OCI-LY1 (cell line): ENCODE results near the gene PARVG.

Experiments used
- H2AFZ ChIP-seq: fragments of 200-600 bp; sonication (generic), shearing (Covaris generic); 2 replicates; pipeline ENCODE4 v1.6.0; 2014; ENCODE audit warnings: antibody characterized with exemption, mild to moderate bottlenecking, low read length
- H3F3A ChIP-seq: fragments of 200-600 bp; sonication (generic), shearing (Covaris generic); 2 replicates; pipeline ENCODE4 v1.6.0; 2014; ENCODE audit warnings: mild to moderate bottlenecking, antibody characterized with exemption, low read length, moderate library complexity; ENCODE audit not compliant: insufficient read depth
- H3K27ac ChIP-seq: fragments of 200-600 bp; sonication (generic); 2 replicates; pipeline ENCODE4 v1.5.1; 2014; ENCODE audit warnings: low read length, mixed run types, mild to moderate bottlenecking, low read depth; ENCODE audit not compliant: poor library complexity, severe bottlenecking
- H3K27me3 ChIP-seq: fragments of 200-600 bp; sonication (generic); 2 replicates; pipeline ENCODE4 v1.6.0; 2014; ENCODE audit warnings: antibody characterized with exemption, mild to moderate bottlenecking, low read length, moderate library complexity; ENCODE audit not compliant: insufficient read depth
- H3K36me3 ChIP-seq: fragments of 200-600 bp; sonication (generic); 2 replicates; pipeline ENCODE4 v1.6.1; 2014; ENCODE audit warnings: mild to moderate bottlenecking, antibody characterized with exemption, low read length, moderate library complexity, mixed read lengths; ENCODE audit not compliant: insufficient read depth
- H3K4me1 ChIP-seq: fragments of 200-600 bp; sonication (generic); 2 replicates; pipeline ENCODE4 v1.5.1; 2014; ENCODE audit warnings: mild to moderate bottlenecking, low read length, moderate library complexity; ENCODE audit not compliant: insufficient read depth, severe bottlenecking
- H3K4me2 ChIP-seq: fragments of 200-600 bp; sonication (generic), shearing (Covaris generic); 2 replicates; pipeline ENCODE4 v1.6.1; 2014; ENCODE audit warnings: low read length
- H3K4me3 ChIP-seq: fragments of 200-600 bp; sonication (generic); 2 replicates; pipeline ENCODE4 v1.5.1; 2014; ENCODE audit warnings: low read length, low read depth, mild to moderate bottlenecking, mixed read lengths; ENCODE audit not compliant: poor library complexity, severe bottlenecking
- H3K79me2 ChIP-seq: fragments of 200-600 bp; shearing (Covaris generic); 2 replicates; pipeline ENCODE4 v1.6.1; 2016; ENCODE audit warnings: mixed run types, low read length, mixed read lengths; ENCODE audit not compliant: insufficient read depth
- H3K9ac ChIP-seq: fragments of 200-600 bp; sonication (generic), shearing (Covaris generic); 2 replicates; pipeline ENCODE4 v1.6.1; 2014; ENCODE audit warnings: mild to moderate bottlenecking, low read length, mixed read lengths
- H3K9me2 ChIP-seq: fragments of 200-600 bp; sonication (generic), shearing (Covaris generic); 2 replicates; pipeline ENCODE4 v1.6.1; 2014; ENCODE audit warnings: low read depth, mild to moderate bottlenecking, low read length, mixed read lengths
- H3K9me3 ChIP-seq: fragments of 200-600 bp; shearing (Covaris generic); 2 replicates; pipeline ENCODE4 v1.6.1; 2014; ENCODE audit warnings: low read length, mixed read lengths
- H4K20me1 ChIP-seq: fragments of 200-600 bp; sonication (generic), shearing (Covaris generic); 2 replicates; pipeline ENCODE4 v1.6.0; 2016; ENCODE audit warnings: mild to moderate bottlenecking, low read length; ENCODE audit not compliant: insufficient read depth
- EZH2 ChIP-seq: fragments of 200-600 bp; sonication (generic), shearing (Covaris generic); IDR thresholded peaks from 2 replicates; pipeline ENCODE4 v1.8.0; 2017; ENCODE audit warnings: borderline replicate concordance, mixed run types, mild to moderate bottlenecking, antibody characterized with exemption, low read length, moderate library complexity, mixed read lengths
- TF ChIP-seq, protein P1 (sequence below): fragments of 200-600 bp; sonication (generic), shearing (Covaris generic); IDR thresholded peaks from 2 replicates; pipeline ENCODE4 v1.5.1; 2017; ENCODE audit warnings: mild to moderate bottlenecking, antibody characterized with exemption, low read length, moderate library complexity, mixed read lengths

PARVG gene

DNA sequence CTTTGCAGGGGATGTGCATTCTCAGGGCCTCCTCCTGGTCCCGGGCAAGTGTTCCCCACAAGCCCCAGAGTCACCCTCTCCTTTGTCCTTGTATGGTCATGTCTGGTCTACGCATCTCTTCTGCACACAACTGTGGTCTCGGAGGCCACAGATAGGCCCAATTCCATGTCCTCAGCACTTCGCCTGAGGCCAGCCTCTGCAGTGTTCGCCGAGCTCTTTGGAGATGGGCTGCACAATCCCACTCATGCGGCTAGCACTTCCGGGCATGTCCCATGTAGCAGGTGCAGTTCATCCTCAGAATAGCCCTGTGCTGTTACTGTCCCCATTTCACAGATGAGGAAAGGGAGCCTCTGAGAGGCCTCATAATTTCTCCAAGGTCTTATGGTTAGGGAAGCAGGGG is 7.6 kb downstream of the PARVG start:
- H3K9me3 ChIP-seq, result no peaks in the 10 kb centered on the region
- H2AFZ ChIP-seq, result no peak overlapping the region
- H3K36me3 ChIP-seq, result no peaks in the 10 kb centered on the region
- H3K79me2 ChIP-seq, result no peaks in the 10 kb centered on the region
- no peaks in the 10 kb centered on the region for H3K4me1 ChIP-seq
- TF ChIP-seq, protein P1, sequence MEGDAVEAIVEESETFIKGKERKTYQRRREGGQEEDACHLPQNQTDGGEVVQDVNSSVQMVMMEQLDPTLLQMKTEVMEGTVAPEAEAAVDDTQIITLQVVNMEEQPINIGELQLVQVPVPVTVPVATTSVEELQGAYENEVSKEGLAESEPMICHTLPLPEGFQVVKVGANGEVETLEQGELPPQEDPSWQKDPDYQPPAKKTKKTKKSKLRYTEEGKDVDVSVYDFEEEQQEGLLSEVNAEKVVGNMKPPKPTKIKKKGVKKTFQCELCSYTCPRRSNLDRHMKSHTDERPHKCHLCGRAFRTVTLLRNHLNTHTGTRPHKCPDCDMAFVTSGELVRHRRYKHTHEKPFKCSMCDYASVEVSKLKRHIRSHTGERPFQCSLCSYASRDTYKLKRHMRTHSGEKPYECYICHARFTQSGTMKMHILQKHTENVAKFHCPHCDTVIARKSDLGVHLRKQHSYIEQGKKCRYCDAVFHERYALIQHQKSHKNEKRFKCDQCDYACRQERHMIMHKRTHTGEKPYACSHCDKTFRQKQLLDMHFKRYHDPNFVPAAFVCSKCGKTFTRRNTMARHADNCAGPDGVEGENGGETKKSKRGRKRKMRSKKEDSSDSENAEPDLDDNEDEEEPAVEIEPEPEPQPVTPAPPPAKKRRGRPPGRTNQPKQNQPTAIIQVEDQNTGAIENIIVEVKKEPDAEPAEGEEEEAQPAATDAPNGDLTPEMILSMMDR, result no peak
- no peak for TF ChIP-seq EZH2
- H3K4me2 ChIP-seq, result no peak overlapping the region
- H3K27me3 ChIP-seq, result peaks cover 10% of the 10 kb centered on the region; the same call in 1 of the 2 replicates
- H3K9ac ChIP-seq, result no peak overlapping the region
- H3F3A ChIP-seq, result no peaks in the 10 kb centered on the region
- H4K20me1 ChIP-seq, result no peaks in the 10 kb centered on the region
- H3K4me3 ChIP-seq, result no peak overlapping the region
- H3K27ac ChIP-seq, result no peak overlapping the region
- H3K9me2 ChIP-seq, result no peaks in the 10 kb centered on the region

DNA sequence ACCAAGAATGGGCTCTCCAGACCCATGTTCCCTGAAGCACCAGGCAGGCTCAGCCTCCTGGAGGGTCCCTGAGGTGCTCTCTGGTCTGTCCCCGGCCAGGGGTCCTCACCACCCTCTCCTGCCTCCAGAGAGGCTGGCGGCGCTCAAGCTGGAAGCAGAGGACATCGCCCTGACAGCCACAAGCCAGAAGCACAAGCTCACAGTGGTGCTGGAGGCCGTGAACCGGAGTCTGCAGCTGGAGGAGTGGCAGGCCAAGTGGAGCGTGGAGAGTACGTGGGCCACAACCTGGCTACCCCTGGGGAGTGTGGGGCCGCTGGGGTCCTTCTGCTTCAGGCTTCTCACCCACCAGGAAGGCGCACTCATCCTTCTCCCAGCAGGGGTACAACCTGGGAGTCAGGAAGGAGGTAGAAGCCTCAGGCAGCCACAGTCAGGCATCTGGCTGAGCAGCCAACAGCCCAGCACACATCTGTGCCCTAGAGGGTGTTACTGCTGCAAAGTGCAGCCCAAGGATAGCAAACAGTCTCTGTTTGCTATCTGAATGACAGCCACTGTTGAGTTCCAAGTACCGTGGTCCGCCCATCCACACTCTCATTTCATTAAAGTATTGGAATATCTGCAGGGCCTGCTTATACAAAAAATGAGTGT is 8.4 kb downstream of the PARVG start:
- H3K4me1 ChIP-seq, result no peaks in the 10 kb centered on the region
- H3K4me2 ChIP-seq, result no peak overlapping the region

DNA sequence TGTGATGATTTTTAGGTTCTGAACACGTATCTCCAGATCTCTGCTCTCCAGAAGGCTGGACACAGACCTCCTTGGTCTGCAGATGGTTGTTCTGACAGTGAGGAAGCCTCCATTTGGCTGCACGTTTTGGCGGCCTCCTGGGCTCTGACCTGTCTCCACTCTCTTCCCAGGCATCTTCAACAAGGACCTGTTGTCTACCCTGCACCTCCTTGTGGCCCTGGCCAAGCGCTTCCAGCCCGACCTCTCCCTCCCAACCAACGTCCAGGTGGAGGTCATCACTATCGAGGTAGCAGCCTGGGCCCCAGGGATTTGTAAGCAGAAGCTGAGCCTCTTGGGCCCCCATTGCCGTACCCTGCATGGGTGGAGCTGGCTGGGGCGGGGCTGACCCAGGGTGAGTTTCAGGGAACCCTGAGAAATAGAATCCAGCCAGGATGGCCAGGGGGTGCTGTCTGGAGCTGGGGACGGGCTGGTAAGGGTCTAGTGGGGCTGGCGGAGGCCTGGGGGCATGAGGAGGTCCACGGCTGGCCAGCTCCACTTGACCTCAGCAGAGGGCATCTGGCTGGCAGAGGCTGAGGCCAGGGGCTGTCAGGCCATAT is 9.8 kb downstream of the PARVG start:
- no peaks in the 10 kb centered on the region for H3K9me3 ChIP-seq
- no peak overlapping the region for H3K27ac ChIP-seq
- no peak overlapping the region for H3K4me2 ChIP-seq
- H3F3A ChIP-seq, result no peaks in the 10 kb centered on the region
- no peaks in the 10 kb centered on the region for H3K36me3 ChIP-seq
- no peak overlapping the region for H2AFZ ChIP-seq
- no peaks in the 10 kb centered on the region for H3K4me1 ChIP-seq
- no peaks in the 10 kb centered on the region for H4K20me1 ChIP-seq
- no peak overlapping the region for H3K4me3 ChIP-seq
- H3K9ac ChIP-seq, result no peak overlapping the region
- H3K79me2 ChIP-seq, result no peaks in the 10 kb centered on the region
- no peaks in the 10 kb centered on the region for H3K9me2 ChIP-seq
- TF ChIP-seq, protein P1, result no peak
- TF ChIP-seq EZH2, result no peak
- peaks cover 7% of the 10 kb centered on the region; the same call in 1 of the 2 replicates for H3K27me3 ChIP-seq

More for the DNA sequence above, 8.4 kb downstream of the PARVG start:
- Histone ChIP-seq H3K9ac (no peak overlapping the region), H3K4me3 (no peak overlapping the region), H3K27me3 (peaks cover 7% of the 10 kb centered on the region; the same call in 1 of the 2 replicates), H3K9me3 (no peaks in the 10 kb centered on the region), H4K20me1 (no peaks in the 10 kb centered on the region), H3K36me3 (no peaks in the 10 kb centered on the region), H3K27ac (no peak overlapping the region), H3K9me2 (no peaks in the 10 kb centered on the region), H3F3A (no peaks in the 10 kb centered on the region), H2AFZ (no peak overlapping the region), H3K79me2 (no peaks in the 10 kb centered on the region)
- no peak for TF ChIP-seq EZH2
- TF ChIP-seq, protein P1, result no peak
